Activated naive CD4-positive, alpha-beta T cell treated with anti-CD3 and anti-CD28 coated beads for 36 hours (primary cell): ENCODE measurements around the gene FDPS. TPM values are rescaled to one million over a fixed set of nuclear protein-coding genes. Genes with fewer than 3 reads are reported as not detected.

Experiments used
- CTCF ChIA-PET: fragments of 350-600 bp; sonication (Branson Sonifier 250); formaldehyde crosslinking; loops from one replicate; lab custom pipeline; 2021; ENCODE audit warnings: antibody characterized with exemption; lab: Charles Lee
- DNase-seq: peaks from one replicate; pipeline ENCODE4 v3.0.0-alpha.2; 2020
- H3K27ac Mint-ChIP-seq: one replicate; pipeline ENCODE4 v1.8.0; 2021; ENCODE audit warnings: mild to moderate bottlenecking, mixed read lengths
- H3K27me3 Mint-ChIP-seq: one replicate; pipeline ENCODE4 v1.8.0; 2021; ENCODE audit warnings: low read depth, mixed read lengths
- H3K36me3 Mint-ChIP-seq: one replicate; pipeline ENCODE4 v1.8.0; 2021; ENCODE audit warnings: low read depth, mixed read lengths
- H3K4me1 Mint-ChIP-seq: one replicate; pipeline ENCODE4 v1.8.0; 2021; ENCODE audit warnings: low read depth, mixed read lengths
- H3K4me3 Mint-ChIP-seq: one replicate; pipeline ENCODE4 v1.8.0; 2021; ENCODE audit warnings: mild to moderate bottlenecking, moderate library complexity, mixed read lengths
- H3K9me3 Mint-ChIP-seq: one replicate; pipeline ENCODE4 v1.8.0; 2021; ENCODE audit warnings: mixed read lengths
- intact Hi-C: fragments of 100-400 bp; cut with micrococcal nuclease; formaldehyde crosslinking; loops from one replicate; pipeline ENCODE4 v1.15.1; 2023
- total RNA-seq, 2 experiments: library from RNA; stranded (reverse); gene quantifications; one replicate each; pipeline ENCODE4 v1.2.3, GENCODE V29; 2021

FDPS gene
- total RNA-seq, 2 experiments from 2014 or later: 332 to 333 TPM

GRCh38 chr1:155304558-155305063, 4.1 kb upstream of the FDPS start:
- no peak for DNase-seq
- H3K4me1 Mint-ChIP-seq: peaks cover 5% of the 10 kb centered on the region
- no peak overlapping the region for H3K27ac Mint-ChIP-seq
- H3K36me3 Mint-ChIP-seq: peaks cover 8% of the 10 kb centered on the region
- H3K9me3 Mint-ChIP-seq: no peaks in the 10 kb centered on the region
- CTCF ChIA-PET: interaction anchor here (1.2 to 2.1 kb wide), 2 partner anchors 19 to 54 kb away, joined by 3 to 12 read pairs; no protein-coding TSS in a partner anchor
- H3K4me3 Mint-ChIP-seq: no peak overlapping the region
- intact Hi-C loops: loop anchor here (5.0 kb wide), 2 partner anchors 112 to 132 kb away; partner anchors contain the start of genes KRTCAP2 and TRIM46
- no peaks in the 10 kb centered on the region for H3K27me3 Mint-ChIP-seq

DNA sequence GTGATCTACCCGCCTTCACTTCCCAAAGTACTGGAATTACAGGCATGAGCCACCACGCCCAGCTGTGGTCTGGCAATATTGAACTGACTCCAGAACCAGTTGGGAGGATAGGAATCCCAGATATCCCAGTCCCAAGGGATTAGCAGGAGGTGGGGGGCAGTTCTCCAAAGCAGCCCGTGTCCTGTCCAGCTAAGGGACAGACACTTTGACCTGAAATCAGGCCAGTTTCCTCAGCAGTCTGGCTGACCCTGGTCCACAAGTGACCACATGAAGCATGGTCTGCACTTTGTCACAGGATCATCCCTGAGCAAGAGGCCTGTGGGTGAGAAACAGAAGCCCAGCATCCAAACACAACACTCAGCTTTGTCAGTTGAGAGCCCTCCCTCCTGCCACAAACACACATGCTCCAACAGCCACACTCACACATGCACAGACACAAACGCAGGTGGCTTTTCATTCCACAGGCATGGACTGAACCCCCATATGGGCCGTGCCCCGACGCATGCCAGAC, 2.7 kb upstream of the FDPS start:
- Mint-ChIP-seq H3K9me3 (no peaks in the 10 kb centered on the region), H3K27ac (peak overlapping the region; percentile 61), H3K27me3 (no peaks in the 10 kb centered on the region), H3K4me1 (peaks cover 17% of the 10 kb centered on the region), H3K36me3 (peaks cover 20% of the 10 kb centered on the region), H3K4me3 (no peak overlapping the region)
- intact Hi-C loops: loop anchor here (5.0 kb wide), 2 partner anchors 114 to 134 kb away; partner anchors contain the start of genes KRTCAP2 and TRIM46
- DNase-seq: no peak
- CTCF ChIA-PET: interaction anchor here (0.7 to 2.1 kb wide), 3 partner anchors 26 to 112 kb away, joined by 3 to 12 read pairs (median 3); no protein-coding TSS in a partner anchor

- CTCF ChIA-PET: interaction anchor here (0.6 to 1.9 kb wide), 8 partner anchors 8 to 371 kb away, joined by 3 to 34 read pairs (median 3); partner anchors contain the start of gene PMVK
- no peaks in the 10 kb centered on the region for H3K9me3 Mint-ChIP-seq
- peak overlapping the region; percentile 96 for H3K4me3 Mint-ChIP-seq
- intact Hi-C loops: loop anchor here (5.0 kb wide), 2 partner anchors 115 to 135 kb away; partner anchors contain the start of genes KRTCAP2 and TRIM46
- H3K4me1 Mint-ChIP-seq: peaks cover 28% of the 10 kb centered on the region
- H3K36me3 Mint-ChIP-seq: peaks cover 32% of the 10 kb centered on the region
- DNase-seq: peak; percentile 34
- H3K27me3 Mint-ChIP-seq: no peaks in the 10 kb centered on the region
- H3K27ac Mint-ChIP-seq: peak overlapping the region; percentile 99
These were observed 1.4 kb upstream of the FDPS start for GRCh38 chr1:155307247-155307740.

DNA sequence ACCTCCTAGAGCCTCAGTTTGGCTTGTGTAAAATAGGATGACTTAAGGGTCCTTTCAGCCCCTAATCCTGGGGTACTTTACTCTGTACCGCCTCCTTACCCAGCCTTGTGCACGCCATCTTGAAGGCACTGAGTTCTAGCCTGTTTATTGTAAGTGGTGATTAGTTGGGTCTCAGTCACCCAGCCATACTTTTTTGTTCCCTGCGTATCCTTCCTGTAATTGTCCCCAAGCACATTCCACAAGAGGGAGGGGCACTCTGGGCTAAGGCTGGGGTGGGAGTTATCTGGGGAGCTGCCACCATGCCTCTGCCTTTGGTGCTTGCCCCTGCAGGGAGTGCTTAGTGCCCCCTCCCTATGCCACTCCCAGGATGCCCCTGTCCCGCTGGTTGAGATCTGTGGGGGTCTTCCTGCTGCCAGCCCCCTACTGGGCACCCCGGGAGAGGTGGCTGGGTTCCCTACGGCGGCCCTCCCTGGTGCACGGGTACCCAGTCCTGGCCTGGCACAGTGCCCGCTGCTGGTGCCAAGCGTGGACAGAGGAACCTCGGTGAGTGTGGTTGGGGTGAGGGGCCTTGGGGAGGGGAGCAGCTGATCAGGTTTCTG, 856 bp downstream of the FDPS start:
- Mint-ChIP-seq H3K27ac (peak overlapping the region; percentile 99), H3K27me3 (no peaks in the 10 kb centered on the region), H3K4me1 (peaks cover 35% of the 10 kb centered on the region), H3K4me3 (peak overlapping the region; percentile 96), H3K9me3 (no peaks in the 10 kb centered on the region), H3K36me3 (peaks cover 43% of the 10 kb centered on the region)
- peak; percentile 12 for DNase-seq
- CTCF ChIA-PET: no interaction called here
- intact Hi-C loops: loop anchor here (2.0 to 5.0 kb wide), 4 partner anchors 101 to 745 kb away; partner anchors contain the start of genes KRTCAP2, LAMTOR2, MTX1 and TRIM46

GRCh38 chr1:155313261-155313660, 4.6 kb downstream of the FDPS start:
- Mint-ChIP-seq H3K27ac (no peak overlapping the region), H3K9me3 (no peaks in the 10 kb centered on the region), H3K4me1 (peaks cover 30% of the 10 kb centered on the region), H3K36me3 (peaks cover 51% of the 10 kb centered on the region), H3K4me3 (no peak overlapping the region), H3K27me3 (no peaks in the 10 kb centered on the region)
- CTCF ChIA-PET: interaction anchor here (1.3 kb wide), 1 partner anchor 10 kb away, joined by 5 read pairs; no protein-coding TSS in a partner anchor
- intact Hi-C loops: no loop called here
- DNase-seq: no peak

- Mint-ChIP-seq H3K27me3 (no peaks in the 10 kb centered on the region), H3K36me3 (peaks cover 31% of the 10 kb centered on the region), H3K4me1 (peaks cover 38% of the 10 kb centered on the region), H3K27ac (no peak overlapping the region), H3K9me3 (no peaks in the 10 kb centered on the region), H3K4me3 (no peak overlapping the region)
- DNase-seq: no peak
- intact Hi-C loops: no loop called here
- CTCF ChIA-PET: interaction anchor here (0.7 to 2.7 kb wide), 3 partner anchors 66 to 497 kb away, joined by 3 to 14 read pairs (median 3); no protein-coding TSS in a partner anchor
These were observed 8.3 kb downstream of the FDPS start for GRCh38 chr1:155316922-155317321.

DNA sequence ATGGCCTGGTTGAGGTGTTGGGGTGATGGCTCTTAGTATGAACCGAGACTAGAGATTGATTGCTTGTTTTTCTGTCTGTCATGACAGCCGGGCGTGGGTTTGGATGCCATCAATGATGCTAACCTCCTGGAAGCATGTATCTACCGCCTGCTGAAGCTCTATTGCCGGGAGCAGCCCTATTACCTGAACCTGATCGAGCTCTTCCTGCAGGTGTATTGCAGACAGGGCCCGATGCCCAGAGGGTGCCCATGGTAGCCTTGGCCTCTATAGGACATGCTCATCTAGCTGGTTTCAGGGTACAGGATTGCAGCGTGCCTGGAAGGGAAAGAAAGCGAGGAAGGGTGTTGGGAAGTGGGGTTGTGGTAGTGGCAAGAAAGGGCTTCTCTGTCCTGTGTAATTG, 9.4 kb downstream of the FDPS start:
- CTCF ChIA-PET: interaction anchor here (2.7 kb wide), 1 partner anchor 67 kb away, joined by 14 read pairs; no protein-coding TSS in a partner anchor
- Mint-ChIP-seq H3K4me3 (no peak overlapping the region), H3K27ac (no peak overlapping the region), H3K9me3 (no peaks in the 10 kb centered on the region), H3K36me3 (peaks cover 24% of the 10 kb centered on the region), H3K4me1 (peaks cover 39% of the 10 kb centered on the region), H3K27me3 (peaks cover 2% of the 10 kb centered on the region)
- intact Hi-C loops: no loop called here
- no peak for DNase-seq

- no peaks in the 10 kb centered on the region for H3K9me3 Mint-ChIP-seq
- CTCF ChIA-PET: interaction anchor here (9.5 kb wide), 1 partner anchor 68 kb away, joined by 118 read pairs; no protein-coding TSS in a partner anchor
- no peak for DNase-seq
- H3K4me1 Mint-ChIP-seq: peaks cover 34% of the 10 kb centered on the region
- H3K36me3 Mint-ChIP-seq: peaks cover 18% of the 10 kb centered on the region
- intact Hi-C loops: no loop called here
- peaks cover 2% of the 10 kb centered on the region for H3K27me3 Mint-ChIP-seq
- H3K4me3 Mint-ChIP-seq: no peak overlapping the region
- no peak overlapping the region for H3K27ac Mint-ChIP-seq
These were observed 10.9 kb downstream of the FDPS start for GRCh38 chr1:155319536-155319935.

DNA sequence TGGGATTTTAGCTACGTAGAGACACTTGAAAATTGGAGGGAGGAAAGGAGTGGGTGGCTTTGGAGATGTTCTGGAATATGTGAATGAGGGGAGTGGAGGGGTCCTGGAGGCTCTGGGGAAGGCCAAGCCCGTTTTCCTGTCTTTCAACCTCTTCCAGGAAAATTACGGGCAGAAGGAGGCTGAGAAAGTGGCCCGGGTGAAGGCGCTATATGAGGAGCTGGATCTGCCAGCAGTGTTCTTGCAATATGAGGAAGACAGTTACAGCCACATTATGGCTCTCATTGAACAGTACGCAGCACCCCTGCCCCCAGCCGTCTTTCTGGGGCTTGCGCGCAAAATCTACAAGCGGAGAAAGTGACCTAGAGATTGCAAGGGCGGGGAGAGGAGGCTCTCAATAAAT, 11.6 kb downstream of the FDPS start:
- H3K27me3 Mint-ChIP-seq: peaks cover 2% of the 10 kb centered on the region
- CTCF ChIA-PET: interaction anchor here (0.5 to 9.5 kb wide), 3 partner anchors 69 to 409 kb away, joined by 3 to 118 read pairs (median 4); no protein-coding TSS in a partner anchor
- peaks cover 34% of the 10 kb centered on the region for H3K4me1 Mint-ChIP-seq
- intact Hi-C loops: loop anchor here (5.0 kb wide), 1 partner anchor 128 kb away; no protein-coding TSS in a partner anchor
- peaks cover 14% of the 10 kb centered on the region for H3K36me3 Mint-ChIP-seq
- no peaks in the 10 kb centered on the region for H3K9me3 Mint-ChIP-seq
- no peak for DNase-seq
- H3K4me3 Mint-ChIP-seq: peak overlapping the region; percentile 58
- no peak overlapping the region for H3K27ac Mint-ChIP-seq

- DNase-seq: peak; percentile 80
- Mint-ChIP-seq H3K27me3 (peaks cover 2% of the 10 kb centered on the region), H3K4me3 (peak within 1 kb of the TSS; percentile 58), H3K4me1 (peaks cover 39% of the 10 kb centered on the region), H3K36me3 (peaks cover 14% of the 10 kb centered on the region), H3K27ac (no peak within 1 kb of the TSS), H3K9me3 (no peaks in the 10 kb centered on the region)
- CTCF ChIA-PET: interaction anchor here (0.5 to 9.5 kb wide), 6 partner anchors 10 to 408 kb away, joined by 3 to 118 read pairs (median 3); no protein-coding TSS in a partner anchor
- intact Hi-C loops: loop anchor here (5.0 kb wide), 1 partner anchor 129 kb away; no protein-coding TSS in a partner anchor
These were observed 12.3 kb downstream of the FDPS start, which contains the start of gene RUSC1 for GRCh38 chr1:155320661-155321617. Gene RUSC1, plus strand, starts transcription at chr1:155320894. Its CDS starts 880 bp downstream, at chr1:155321774.
